Upper lobe of right lung (tissue), 1 donor: ENCODE data around the gene FRY. TPM values are rescaled to one million over a fixed set of nuclear protein-coding genes. Genes with fewer than 3 reads are reported as not detected.

Experiments used
- ATAC-seq: fragments of 200-7000 bp; cut with Tn5 transposase; one replicate; pipeline ENCODE4 v1.9.1; 2020; ENCODE audit warnings: mild to moderate bottlenecking, moderate library complexity
- DNase-seq: peaks from one replicate; pipeline ENCODE4 v3.0.0-alpha.2; 2020
- H3K27ac ChIP-seq: fragments of 200-600 bp; one replicate; pipeline ENCODE4 v1.8.0; 2022
- H3K27me3 ChIP-seq: fragments of 200-600 bp; one replicate; pipeline ENCODE4 v1.8.0; 2022; ENCODE audit warnings: mild to moderate bottlenecking
- H3K36me3 ChIP-seq: fragments of 200-600 bp; one replicate; pipeline ENCODE4 v1.8.0; 2022
- H3K4me1 ChIP-seq: fragments of 200-600 bp; one replicate; pipeline ENCODE4 v1.8.0; 2022
- H3K4me3 ChIP-seq: fragments of 200-600 bp; one replicate; pipeline ENCODE4 v1.8.0; 2022; ENCODE audit warnings: mild to moderate bottlenecking
- H3K9me3 ChIP-seq: fragments of 200-600 bp; one replicate; pipeline ENCODE4 v1.8.0; 2022
- intact Hi-C: fragments of 100-400 bp; cut with DNase I; formaldehyde crosslinking; loops from one replicate; pipeline ENCODE4 v1.11.0; 2022
- total RNA-seq: library from RNA; stranded (reverse); fragmentation: NEBNext Ultra II Directional; extraction: Animal tissue kit (Norgen Biotek cat#: 25700); gene quantifications from one replicate; pipeline ENCODE4 v1.2.1, GENCODE V29; 2021
- TF ChIP-seq, protein P1 (sequence below): fragments of 200-600 bp; IDR thresholded peaks from one replicate; pipeline ENCODE4 v1.8.0; 2022; ENCODE audit warnings: antibody characterized with exemption
- donor health status: DM: no; HTN: yes; CAD: no; lungs with severe emphysema.

The FRY gene
- total RNA-seq, 1 donor from 2014 or later, result 76.6 TPM

DNA sequence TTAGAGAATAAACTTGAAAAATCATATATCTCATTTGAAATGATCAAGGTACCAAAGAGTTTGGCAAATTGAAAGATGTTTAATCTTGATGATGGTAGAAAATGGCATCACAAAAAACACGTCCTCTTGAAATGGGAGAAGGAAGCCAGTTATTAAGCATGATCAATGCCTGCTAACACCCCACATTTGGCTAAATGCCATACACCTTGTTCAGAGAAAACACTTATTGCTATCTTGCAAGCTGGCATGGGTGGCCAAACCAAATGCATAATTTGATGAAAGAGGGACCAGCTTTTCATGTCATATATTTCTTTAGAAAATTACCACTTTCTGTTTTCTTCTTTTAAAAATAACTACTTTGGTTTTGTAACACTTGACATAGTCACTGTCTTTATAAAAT is 142.3 kb downstream of the FRY start:
- Histone ChIP-seq H3K4me1 (no peaks in the 10 kb centered on the region), H3K4me3 (no peak overlapping the region), H3K27ac (no peak overlapping the region), H3K9me3 (no peaks in the 10 kb centered on the region), H3K36me3 (no peaks in the 10 kb centered on the region), H3K27me3 (no peaks in the 10 kb centered on the region)
- ATAC-seq, result no peak
- DNase-seq, result no peak
- intact Hi-C loops, result no loop called here
- TF ChIP-seq, protein P1, sequence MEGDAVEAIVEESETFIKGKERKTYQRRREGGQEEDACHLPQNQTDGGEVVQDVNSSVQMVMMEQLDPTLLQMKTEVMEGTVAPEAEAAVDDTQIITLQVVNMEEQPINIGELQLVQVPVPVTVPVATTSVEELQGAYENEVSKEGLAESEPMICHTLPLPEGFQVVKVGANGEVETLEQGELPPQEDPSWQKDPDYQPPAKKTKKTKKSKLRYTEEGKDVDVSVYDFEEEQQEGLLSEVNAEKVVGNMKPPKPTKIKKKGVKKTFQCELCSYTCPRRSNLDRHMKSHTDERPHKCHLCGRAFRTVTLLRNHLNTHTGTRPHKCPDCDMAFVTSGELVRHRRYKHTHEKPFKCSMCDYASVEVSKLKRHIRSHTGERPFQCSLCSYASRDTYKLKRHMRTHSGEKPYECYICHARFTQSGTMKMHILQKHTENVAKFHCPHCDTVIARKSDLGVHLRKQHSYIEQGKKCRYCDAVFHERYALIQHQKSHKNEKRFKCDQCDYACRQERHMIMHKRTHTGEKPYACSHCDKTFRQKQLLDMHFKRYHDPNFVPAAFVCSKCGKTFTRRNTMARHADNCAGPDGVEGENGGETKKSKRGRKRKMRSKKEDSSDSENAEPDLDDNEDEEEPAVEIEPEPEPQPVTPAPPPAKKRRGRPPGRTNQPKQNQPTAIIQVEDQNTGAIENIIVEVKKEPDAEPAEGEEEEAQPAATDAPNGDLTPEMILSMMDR, result no peak

DNA sequence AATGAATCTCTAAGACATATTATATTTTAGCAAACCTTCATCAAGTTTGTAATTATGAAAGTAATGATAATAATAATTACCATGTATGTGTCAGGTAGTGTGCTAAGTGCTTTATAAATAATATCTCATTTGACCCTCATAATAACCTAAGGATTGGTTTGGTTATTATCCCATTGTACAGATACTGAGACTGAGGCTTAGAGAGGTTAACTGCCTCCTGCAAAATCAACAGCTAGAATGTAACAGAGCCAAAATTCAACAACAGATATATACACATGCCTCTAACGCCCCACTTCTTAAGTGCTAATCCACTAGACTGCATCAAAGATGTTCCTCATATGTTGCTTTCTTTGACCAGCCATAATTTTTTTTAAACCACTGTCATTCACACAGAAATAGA is 142.8 kb downstream of the FRY start:
- H3K4me1 ChIP-seq, result no peaks in the 10 kb centered on the region
- no peaks in the 10 kb centered on the region for H3K9me3 ChIP-seq
- H3K27me3 ChIP-seq, result no peaks in the 10 kb centered on the region
- no peak for DNase-seq
- no peaks in the 10 kb centered on the region for H3K36me3 ChIP-seq
- no peak for ATAC-seq
- H3K27ac ChIP-seq, result no peak overlapping the region
- TF ChIP-seq, protein P1, result no peak
- no peak overlapping the region for H3K4me3 ChIP-seq
- intact Hi-C loops, result no loop called here

DNA sequence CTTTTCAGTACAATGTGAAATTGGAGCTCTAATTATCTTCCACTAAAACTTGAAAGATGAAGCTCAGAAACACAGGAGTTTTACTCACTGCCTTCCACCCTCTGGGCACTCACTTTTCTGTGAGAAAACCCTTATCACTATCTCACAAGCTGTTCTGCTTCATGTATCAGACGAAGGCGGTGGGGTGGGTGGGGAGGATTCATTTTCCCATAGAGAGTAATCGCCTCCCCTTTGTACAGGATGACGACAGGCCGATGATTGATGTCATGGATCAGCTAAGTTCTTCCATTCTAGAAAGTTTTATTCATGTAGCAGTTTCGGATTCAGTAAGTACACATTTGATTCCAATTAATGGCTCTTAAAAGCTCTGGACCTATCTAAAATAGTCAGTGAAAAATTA is 143.7 kb downstream of the FRY start:
- no peaks in the 10 kb centered on the region for H3K9me3 ChIP-seq
- intact Hi-C loops, result no loop called here
- ATAC-seq, result no peak
- H3K4me1 ChIP-seq, result no peaks in the 10 kb centered on the region
- TF ChIP-seq, protein P1, result no peak
- no peaks in the 10 kb centered on the region for H3K36me3 ChIP-seq
- H3K27me3 ChIP-seq, result no peaks in the 10 kb centered on the region
- H3K4me3 ChIP-seq, result no peak overlapping the region
- DNase-seq, result no peak
- H3K27ac ChIP-seq, result no peak overlapping the region

DNA sequence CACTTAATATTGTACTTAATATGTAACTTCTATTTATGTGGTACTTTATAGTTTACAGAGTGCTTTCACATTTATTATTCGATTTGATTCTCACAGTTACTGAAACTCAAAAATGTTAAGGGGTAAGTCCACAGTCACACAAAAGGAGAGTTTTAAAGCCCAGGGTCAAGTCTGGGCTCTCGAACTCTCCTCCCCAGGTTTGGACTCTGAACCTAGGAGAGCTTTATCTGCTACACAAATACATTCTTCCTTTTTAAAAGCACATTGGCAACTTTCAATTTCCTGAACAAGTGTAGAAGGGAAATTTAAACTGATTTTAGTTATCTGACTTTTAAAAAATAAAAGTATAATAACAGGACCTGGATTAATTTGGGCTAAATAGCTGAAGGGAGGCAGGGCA is 144.4 kb downstream of the FRY start:
- Histone ChIP-seq H3K4me3 (no peak overlapping the region), H3K27me3 (no peaks in the 10 kb centered on the region), H3K4me1 (no peaks in the 10 kb centered on the region), H3K36me3 (no peaks in the 10 kb centered on the region), H3K9me3 (no peaks in the 10 kb centered on the region), H3K27ac (no peak overlapping the region)
- TF ChIP-seq, protein P1, result no peak
- ATAC-seq, result no peak
- DNase-seq, result no peak
- intact Hi-C loops, result no loop called here

DNA sequence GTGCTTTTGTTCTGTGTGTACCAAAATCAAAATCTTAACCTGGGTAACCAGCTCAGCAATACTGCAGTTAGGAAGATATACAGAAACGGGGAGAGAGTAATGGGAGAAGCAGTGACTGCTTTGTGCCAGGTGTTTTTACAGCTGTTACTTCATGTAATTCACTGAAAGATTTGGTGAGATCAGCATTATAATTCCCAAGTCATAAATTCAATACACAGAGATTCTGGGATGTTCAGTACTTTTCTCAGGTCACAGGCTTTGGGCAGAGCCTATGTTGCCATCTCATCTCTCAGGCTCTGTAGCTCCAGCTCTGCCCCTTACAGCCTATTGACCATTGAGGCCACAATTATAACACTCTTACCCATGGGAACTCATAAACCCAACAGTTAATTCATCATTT is 145.1 kb downstream of the FRY start:
- no peaks in the 10 kb centered on the region for H3K36me3 ChIP-seq

More for the DNA sequence above, 145.1 kb downstream of the FRY start:
- no peaks in the 10 kb centered on the region for H3K9me3 ChIP-seq
- ATAC-seq (no peak), DNase-seq (no peak)
- no peak overlapping the region for H3K27ac ChIP-seq
- TF ChIP-seq, protein P1, result no peak
- H3K4me3 ChIP-seq, result no peak overlapping the region
- no peaks in the 10 kb centered on the region for H3K27me3 ChIP-seq
- intact Hi-C loops, result no loop called here
- no peaks in the 10 kb centered on the region for H3K4me1 ChIP-seq
